NK-92 (cell line): ENCODE measurements around the gene P4HB.

Source experiments
- DNase-seq: peaks from one replicate; lab custom pipeline; 2025; ENCODE audit not compliant: unreplicated experiment; lab: John Stamatoyannopoulos, UW

Gene P4HB

DNA sequence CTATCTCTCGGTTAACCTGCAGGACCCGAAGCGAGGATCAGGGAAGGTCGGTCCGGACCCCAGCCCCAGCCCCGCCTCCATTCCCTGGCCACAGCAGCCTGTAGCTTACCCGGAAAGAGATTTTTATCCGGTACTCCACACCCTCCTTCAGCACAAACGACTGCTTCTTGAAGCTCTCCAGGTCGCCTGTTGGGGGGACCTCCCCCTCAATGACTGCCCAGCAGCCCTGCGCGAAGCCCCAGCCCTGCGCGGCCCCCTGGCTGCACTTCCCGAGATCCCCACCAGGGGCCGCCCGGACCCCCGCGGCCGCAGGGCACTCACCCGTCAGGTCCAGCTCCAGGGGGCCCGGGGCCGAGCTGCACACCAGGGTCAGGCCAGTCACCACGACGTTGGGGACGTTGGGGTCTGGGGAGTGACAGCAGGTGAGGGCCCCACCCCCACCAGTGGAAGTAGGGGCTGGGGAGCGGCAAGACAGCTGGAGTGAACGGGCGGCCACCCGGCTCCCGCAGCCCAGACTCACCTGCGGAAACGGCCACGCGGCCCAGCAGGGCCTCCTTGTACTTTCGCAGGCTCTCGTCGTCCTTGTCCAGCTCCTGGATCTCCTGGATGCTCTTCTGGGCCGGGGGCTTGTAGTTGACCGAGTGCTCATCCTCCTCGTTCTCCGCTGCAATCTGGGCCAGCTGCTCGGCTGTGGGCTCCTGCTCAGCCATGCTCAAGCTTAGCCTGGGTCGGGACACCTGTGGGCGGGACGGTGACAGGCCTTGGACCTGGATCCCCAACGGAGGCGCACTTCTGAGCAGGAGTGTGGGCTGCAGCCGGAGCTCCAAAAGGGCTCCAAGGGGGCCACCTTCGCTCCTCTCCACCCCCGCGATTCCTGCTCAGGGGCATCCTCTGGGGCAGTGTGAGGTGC is 9.1 kb upstream of the P4HB start:
- no peak for DNase-seq

- DNase-seq: no peak
Observed at GRCh38 chr17:81868674-81869220, 8.4 kb upstream of the P4HB start.

DNA sequence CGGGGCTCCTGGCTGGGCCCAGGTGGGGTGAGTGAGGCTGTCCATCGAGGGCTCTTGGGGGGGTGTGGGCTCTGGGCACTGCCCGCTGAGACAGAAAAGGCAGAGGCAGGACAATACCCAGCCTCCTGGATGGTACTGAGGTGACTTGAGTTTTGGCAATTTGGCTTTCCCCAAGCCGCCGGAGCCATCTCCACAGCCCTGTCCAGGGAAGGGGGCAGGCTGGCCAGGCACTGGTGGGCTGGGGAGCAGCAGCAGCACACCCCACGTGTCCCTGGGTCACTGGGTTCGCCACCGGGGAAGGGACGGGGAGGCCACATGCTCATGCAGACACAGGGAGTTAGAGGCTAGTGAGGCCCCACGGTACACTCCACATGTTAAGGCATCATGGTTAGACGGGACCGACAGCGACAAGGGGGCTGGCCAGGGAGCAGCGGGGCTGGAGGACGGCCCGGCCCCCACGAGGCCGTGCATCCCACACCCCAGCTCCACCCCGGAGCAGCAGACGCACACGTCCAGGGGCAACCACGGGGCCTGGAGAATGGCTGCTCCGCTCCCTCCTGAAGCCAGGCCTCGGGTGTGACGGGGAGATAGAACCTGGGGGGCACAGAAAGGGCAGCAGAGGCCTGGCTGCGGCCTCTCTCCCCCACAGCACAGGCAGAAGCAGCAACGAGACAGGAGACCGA is 7.8 kb upstream of the P4HB start:
- no peak for DNase-seq

GRCh38 chr17:81867170-81867990 is 7.0 kb upstream of the P4HB start:
- no peak for DNase-seq

DNA sequence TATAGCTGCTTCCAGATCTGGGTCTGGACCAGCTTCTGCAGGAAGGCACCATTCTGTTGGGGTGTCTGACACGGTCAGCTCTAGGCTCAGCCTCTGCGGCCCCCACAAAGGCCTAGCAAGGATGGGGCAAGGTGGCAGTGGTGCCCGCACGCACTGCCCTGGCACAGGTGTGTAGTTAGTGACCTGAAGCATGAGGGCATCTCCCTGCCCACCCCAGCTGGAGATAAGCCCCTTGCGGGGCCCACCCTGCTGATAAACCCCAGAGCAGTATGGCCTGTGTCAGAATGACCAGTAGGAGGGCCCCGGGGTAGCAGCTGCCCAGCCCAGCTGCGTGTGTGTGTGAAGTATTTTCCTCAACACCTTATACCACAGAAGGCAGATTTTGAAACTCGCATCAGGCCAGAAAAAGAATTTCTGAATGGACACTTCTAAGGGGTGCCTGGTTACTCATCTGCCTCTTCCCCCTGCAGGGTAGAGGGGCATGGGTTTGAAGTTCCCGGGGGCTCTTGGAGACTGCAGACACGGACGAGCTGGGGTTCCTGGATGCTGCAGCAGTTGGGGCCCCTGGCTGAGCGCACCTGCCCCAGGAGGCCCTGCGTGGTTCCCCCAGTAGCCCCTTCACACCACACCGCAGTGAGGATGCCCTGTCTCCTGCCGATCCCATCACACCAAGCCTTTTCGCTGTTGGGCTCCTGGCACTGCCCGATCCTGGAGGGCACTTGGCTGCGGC is 6.3 kb upstream of the P4HB start:
- DNase-seq: no peak

DNA sequence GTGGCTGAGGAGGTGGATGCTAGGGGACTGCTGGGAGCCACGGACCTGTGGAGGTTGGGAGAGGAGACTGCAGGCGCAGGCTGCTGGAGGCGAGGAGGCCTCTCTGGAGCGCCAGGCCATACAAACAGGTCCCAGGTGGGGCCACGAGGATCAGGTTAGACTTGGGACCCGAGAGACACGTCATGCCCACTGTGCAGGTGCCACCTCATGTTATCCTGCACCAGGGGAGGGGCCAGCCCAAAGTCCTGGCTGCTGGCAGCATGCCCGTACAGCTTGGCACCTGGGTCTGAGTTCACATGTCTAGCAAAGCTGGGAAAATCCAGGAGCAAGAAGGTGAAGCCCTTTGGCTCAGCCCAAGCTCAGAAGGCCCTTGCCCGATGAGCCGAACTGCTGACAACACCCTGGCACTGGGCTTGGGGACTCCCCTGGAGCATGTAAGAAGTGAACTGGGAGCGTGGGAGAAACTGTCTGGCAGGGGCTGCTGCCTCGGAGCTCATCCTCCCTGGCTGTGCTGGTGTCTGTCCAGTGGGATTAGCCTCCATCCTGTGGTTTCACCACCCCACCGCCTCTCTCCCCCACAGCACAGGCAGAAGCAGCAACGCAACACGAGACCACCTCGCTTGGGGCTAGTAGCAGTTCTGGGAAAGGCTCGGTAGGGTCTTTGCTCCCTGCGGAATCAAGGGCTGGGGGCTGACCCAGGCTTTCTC is 5.6 kb upstream of the P4HB start:
- DNase-seq: no peak

GRCh38 chr17:81865358-81865732 is 5.0 kb upstream of the P4HB start:
- no peak for DNase-seq

DNA sequence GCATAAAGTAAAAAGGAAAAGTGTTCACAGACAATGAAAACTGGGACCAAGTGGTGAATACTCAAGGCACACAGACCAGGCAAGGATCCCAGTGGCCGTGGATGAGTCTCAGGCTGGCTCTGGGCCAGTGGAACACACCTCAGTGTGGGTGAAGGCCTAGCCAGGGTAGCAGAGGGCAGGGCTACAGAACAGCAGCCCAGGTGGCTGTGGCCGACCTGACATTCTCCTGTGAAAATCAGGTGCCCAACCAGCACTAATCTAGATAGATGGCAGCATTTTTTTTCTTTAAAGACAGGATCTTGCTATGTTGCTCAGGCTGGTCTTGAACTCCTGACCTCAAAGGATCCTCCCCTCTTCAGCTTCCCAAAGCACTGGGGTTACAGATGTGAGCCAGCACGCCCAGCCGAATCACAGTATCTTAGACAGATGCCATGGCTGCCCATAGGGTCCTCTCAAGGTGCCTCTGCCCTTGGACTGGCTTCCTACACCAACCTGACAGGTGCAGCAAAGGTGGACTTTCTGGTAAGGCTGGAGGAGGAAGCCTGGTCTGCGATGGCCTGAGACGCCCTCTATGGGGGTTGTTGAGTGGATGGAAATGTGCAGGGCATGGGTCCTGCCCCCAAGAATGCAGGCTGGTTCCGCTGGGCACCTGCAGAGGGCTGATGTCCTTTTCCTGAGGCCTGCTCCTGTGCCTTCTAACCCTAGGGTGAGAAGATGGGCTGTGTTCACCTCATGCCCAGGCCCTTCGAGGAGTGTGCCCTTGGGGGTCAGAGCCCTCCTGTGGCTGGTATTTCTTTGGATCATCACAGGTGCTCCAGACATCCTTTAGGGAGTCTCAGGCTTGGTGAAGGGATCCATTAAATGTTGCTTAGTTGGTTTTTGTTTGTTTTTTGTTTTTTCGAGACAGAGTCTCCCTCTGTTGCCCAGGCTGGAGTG is 3.8 kb upstream of the P4HB start:
- DNase-seq: no peak

DNA sequence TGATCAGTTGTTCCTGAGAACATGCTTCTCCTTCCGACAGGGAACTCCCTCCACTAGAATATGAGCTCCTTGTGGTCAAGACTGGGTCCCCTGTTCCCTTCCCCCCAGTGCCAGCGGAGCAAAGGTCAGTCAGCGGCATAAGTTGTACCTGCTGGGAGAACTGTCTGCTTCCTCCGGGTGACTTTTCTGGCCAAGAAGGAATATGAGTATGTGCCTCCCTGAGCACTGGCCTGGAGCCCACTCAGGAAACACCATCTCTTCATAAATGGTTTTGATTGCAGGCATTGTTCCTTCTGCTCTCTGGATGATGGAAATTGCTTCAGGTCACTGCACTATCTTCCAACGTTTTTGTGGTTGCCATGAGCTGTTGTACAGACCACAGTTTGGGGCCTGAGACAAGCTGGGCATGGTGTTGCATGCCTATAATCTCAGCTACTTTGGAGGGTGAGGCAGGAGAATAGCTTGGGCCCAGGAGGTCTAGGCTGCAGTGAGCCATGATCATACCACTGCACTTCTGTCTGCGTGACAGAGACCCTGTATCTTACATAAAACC is 2.9 kb upstream of the P4HB start:
- no peak for DNase-seq

GRCh38 chr17:81860756-81861568 is 627 bp upstream of the P4HB start:
- DNase-seq: peak; percentile 96

- DNase-seq: no peak
Observed at GRCh38 chr17:81858967-81859905, 1.1 kb downstream of the P4HB start.

DNA sequence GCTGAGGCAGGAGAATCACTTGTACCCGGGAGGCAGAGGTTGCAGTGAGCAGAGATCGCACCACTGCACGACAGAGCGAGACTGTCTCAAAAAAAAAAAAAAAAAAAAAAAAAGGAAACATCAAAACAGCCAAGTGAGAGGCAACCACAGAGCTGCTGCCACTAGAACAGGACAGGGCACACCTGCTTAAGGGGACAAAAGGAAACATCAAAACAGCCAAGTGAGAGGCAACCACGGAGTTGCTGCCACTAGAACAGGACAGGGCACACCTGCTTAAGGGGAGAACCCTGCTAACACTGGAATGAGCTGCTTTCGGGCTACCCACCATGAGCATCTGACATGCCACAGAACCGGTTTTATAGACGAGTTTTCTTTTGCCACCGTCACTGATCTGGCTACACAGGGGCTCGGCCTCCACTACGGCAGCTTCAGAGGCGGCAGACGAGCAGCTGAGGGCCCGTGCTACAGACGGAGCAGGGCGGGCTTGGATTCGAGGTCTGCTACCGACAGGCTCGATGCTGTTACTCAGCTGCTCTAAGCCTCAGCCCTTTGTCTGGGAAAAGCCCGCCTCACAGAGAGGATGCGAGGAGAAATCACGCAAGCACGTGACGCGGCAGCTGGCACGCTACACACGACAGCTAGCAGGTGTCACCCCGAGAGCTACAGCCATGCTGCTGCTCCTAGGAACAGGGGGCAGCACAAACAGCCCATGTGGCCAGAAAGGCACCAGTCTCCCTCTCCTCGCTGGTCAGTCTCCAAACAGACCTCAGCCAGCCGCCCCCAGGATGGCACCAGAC is 2.0 kb downstream of the P4HB start:
- no peak for DNase-seq

- no peak for DNase-seq
Observed at GRCh38 chr17:81854974-81855774, 5.2 kb downstream of the P4HB start.

DNA sequence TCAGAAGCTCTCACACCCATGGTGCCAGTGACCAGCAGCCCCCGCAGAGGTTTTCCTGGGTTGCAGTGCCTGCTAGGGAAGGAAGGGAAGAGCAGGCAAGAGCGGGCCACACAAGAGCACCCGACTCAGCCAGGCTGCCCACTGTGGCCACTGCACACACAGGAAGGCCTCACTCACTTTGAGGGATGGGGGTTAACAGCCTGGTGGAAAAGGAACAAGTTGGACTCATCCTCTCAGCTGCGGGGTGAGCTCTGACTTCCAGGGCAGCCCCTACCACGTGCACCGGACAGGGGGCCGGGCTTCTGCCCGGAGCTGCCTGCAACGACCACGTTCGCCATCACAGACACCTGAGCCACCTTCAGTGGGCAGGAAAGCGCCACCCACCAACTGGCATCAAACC is 8.1 kb downstream of the P4HB start:
- DNase-seq: no peak

GRCh38 chr17:81851423-81851822 is 8.9 kb downstream of the P4HB start:
- no peak for DNase-seq
